ENCODE measurements around the gene CD93. TPM values are rescaled to one million over a fixed set of nuclear protein-coding genes. Genes with fewer than 3 reads are reported as not detected.

CD93 gene
- polyA plus RNA-seq, 2 of the 4 experiments (the other 2 are of a cell fraction), result not detected

DNA sequence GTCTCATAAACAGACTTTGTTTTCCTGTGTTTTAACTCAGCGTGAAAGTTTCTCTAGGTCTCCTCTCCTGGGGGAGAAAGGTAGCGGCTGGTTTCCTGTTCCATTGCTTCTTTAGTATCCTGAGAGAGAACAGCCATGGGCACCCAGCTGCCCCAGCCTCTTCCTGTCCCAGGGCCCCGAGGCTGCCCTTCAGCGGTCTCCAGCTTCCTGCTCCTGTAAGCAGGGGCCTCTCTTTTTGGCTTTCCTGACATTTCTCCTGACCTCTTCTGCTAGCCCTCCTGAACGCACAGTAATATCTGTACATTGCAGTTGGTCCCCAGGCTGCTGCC lies 53.4 kb downstream of the CD93 start:
- H3K4me2 ChIP-seq, result no peak overlapping the region
- FAIRE-seq, result no peak
- no peaks in the 10 kb centered on the region for H3K4me1 ChIP-seq
- no peak for DNase-seq (ENCODE audit: low read depth in 1 of 2, low spot score in 1 of 2)
- H3K4me3 ChIP-seq, result no peak overlapping the region
- no peaks in the 10 kb centered on the region for H3K9me3 ChIP-seq
- no peak for ATAC-seq
- H3K27ac ChIP-seq, result no peak overlapping the region
- no peak for TF ChIP-seq MYC (IDR thresholded peaks at IDR 0.05; ENCODE audit: borderline replicate concordance, low read length)
- no peak for TF ChIP-seq CBX2 (IDR thresholded peaks at IDR 0.05; ENCODE audit: borderline replicate concordance, low read depth)
- no peak for TF ChIP-seq TFCP2L1 (CRISPR knock-in tag; IDR thresholded peaks at IDR 0.05)
- POLR2A ChIA-PET, result no interaction called here
- CTCF ChIA-PET, result interaction anchor here (1.0 to 1.6 kb wide), 3 partner anchors 16 to 341 kb away, joined by 3 to 7 read pairs (median 3); no protein-coding TSS in a partner anchor
- 90% methylated on average over 5 of the region's 5 CpGs for WGBS (ENCODE audit: missing lambda C conversion rate)

DNA sequence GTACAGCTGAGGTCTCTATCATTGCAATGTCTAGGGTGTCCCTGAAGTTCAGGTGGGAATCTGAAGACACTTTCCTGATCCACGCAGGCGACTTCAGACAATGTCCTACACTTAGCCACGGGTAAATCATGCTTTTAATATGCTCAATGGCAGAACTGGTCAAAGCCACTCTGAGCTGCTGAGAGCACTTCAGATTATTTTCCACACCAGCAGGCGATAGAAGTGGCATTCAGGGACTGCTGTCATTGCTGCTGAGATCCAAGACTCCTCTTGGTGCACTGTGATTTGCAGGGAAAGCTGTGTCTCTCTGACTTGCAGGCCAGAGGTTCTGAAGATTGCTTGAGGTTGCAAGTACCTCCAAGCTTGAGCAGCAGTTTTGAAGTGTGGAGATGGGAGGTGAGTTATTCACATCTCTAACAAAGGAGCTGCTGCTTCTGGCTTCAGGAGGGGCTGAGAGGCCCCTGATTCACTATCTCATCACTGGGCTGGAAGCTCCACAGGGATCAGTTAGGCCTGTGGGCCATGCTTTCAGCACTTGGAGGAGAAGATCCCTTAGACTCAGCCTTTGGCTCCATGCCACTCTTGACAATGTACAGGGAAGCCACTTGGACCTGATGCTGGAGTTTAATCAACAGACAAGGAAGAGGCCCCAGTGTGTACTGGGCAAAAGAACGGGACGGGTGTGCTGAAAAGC lies 53.9 kb downstream of the CD93 start:
- H3K4me2 ChIP-seq, result no peak overlapping the region
- H3K4me3 ChIP-seq, result no peak overlapping the region
- H3K27ac ChIP-seq, result no peak overlapping the region
- DNase-seq (ENCODE audit: low read depth in 1 of 2, low spot score in 1 of 2) (no peak), FAIRE-seq (no peak), ATAC-seq (no peak)
- no peaks in the 10 kb centered on the region for H3K9me3 ChIP-seq
- ChIA-PET POLR2A (no interaction called here), CTCF (interaction anchor here (1.0 to 1.6 kb wide), 3 partner anchors 16 to 341 kb away, joined by 3 to 7 read pairs (median 3); no protein-coding TSS in a partner anchor)
- TF ChIP-seq USF2 (IDR thresholded peaks at IDR 0.05) (no peak), ATOH8 (CRISPR knock-in tag; IDR thresholded peaks at IDR 0.05; ENCODE audit: low read depth) (no peak), MAFK (IDR thresholded peaks at IDR 0.05; ENCODE audit: partially characterized antibody) (no peak), FOXS1 (CRISPR knock-in tag; IDR thresholded peaks at IDR 0.05) (no peak), FOSL2 (IDR thresholded peaks at IDR 0.05) (no peak), FOSL2 (CRISPR knock-in tag; IDR thresholded peaks at IDR 0.05) (no peak), CBX2 (IDR thresholded peaks at IDR 0.05; ENCODE audit: borderline replicate concordance, low read depth) (no peak), CHD4 (IDR thresholded peaks at IDR 0.05; ENCODE audit: borderline replicate concordance) (no peak), CHD2 (IDR thresholded peaks at IDR 0.05; ENCODE audit: low read length, partially characterized antibody) (no peak), ZC3H11A (IDR thresholded peaks at IDR 0.05) (no peak), ZSCAN20 (CRISPR knock-in tag; IDR thresholded peaks at IDR 0.05) (no peak), HOXA7 (CRISPR knock-in tag; IDR thresholded peaks at IDR 0.05) (no peak), BHLHE40 (IDR thresholded peaks at IDR 0.05; ENCODE audit: low read depth, low read length) (no peak), ZNF302 (CRISPR knock-in tag; IDR thresholded peaks at IDR 0.05) (no peak), HEYL (CRISPR knock-in tag; IDR thresholded peaks at IDR 0.05) (no peak), RAD21 (conservative IDR thresholded peaks at IDR 0.05 in 1 of 2, IDR thresholded peaks at IDR 0.05 in 1 of 2) (no peak), EHMT2 (IDR thresholded peaks at IDR 0.05; ENCODE audit: low read depth) (no peak), REST (IDR thresholded peaks at IDR 0.05) (no peak), NPAS2 (CRISPR knock-in tag; IDR thresholded peaks at IDR 0.05; ENCODE audit: borderline replicate concordance) (no peak)
- TF ChIP-seq, protein P1, sequence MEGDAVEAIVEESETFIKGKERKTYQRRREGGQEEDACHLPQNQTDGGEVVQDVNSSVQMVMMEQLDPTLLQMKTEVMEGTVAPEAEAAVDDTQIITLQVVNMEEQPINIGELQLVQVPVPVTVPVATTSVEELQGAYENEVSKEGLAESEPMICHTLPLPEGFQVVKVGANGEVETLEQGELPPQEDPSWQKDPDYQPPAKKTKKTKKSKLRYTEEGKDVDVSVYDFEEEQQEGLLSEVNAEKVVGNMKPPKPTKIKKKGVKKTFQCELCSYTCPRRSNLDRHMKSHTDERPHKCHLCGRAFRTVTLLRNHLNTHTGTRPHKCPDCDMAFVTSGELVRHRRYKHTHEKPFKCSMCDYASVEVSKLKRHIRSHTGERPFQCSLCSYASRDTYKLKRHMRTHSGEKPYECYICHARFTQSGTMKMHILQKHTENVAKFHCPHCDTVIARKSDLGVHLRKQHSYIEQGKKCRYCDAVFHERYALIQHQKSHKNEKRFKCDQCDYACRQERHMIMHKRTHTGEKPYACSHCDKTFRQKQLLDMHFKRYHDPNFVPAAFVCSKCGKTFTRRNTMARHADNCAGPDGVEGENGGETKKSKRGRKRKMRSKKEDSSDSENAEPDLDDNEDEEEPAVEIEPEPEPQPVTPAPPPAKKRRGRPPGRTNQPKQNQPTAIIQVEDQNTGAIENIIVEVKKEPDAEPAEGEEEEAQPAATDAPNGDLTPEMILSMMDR (IDR thresholded peaks at IDR 0.05), result no peak
- TF ChIP-seq, protein P2, sequence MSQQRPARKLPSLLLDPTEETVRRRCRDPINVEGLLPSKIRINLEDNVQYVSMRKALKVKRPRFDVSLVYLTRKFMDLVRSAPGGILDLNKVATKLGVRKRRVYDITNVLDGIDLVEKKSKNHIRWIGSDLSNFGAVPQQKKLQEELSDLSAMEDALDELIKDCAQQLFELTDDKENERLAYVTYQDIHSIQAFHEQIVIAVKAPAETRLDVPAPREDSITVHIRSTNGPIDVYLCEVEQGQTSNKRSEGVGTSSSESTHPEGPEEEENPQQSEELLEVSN (IDR thresholded peaks at IDR 0.05; ENCODE audit: borderline replicate concordance, low read depth), result no peak
- WGBS (ENCODE audit: missing lambda C conversion rate), result 77% methylated on average over 6 of the region's 6 CpGs
- H3K4me1 ChIP-seq, result no peaks in the 10 kb centered on the region
